Activated T-helper 1 cell treated with Interleukin-2 at 50 U/mL for 16 hours (primary cell): ENCODE measurements around the gene OTUD1.

ENCODE experiments used
- DNase-seq: peaks from one replicate; pipeline ENCODE4 v3.0.0-alpha.2; 2020; ENCODE audit warnings: low read depth

The OTUD1 gene

GRCh38 chr10:23421397-23421796 lies 17.5 kb upstream of the OTUD1 start:
- no peak for DNase-seq

- DNase-seq = no peak
These were observed 16.9 kb upstream of the OTUD1 start for GRCh38 chr10:23422003-23422411.

- no peak for DNase-seq
These were observed 6.7 kb upstream of the OTUD1 start for GRCh38 chr10:23432166-23432565.

- DNase-seq = no peak
These were observed 6.2 kb upstream of the OTUD1 start for GRCh38 chr10:23432639-23433038.

- DNase-seq = no peak
These were observed 5.2 kb upstream of the OTUD1 start for GRCh38 chr10:23433701-23434100.

- no peak for DNase-seq
These were observed 3.5 kb upstream of the OTUD1 start for GRCh38 chr10:23435378-23435777.

- DNase-seq = no peak
These were observed 1.9 kb upstream of the OTUD1 start for GRCh38 chr10:23436983-23437382.

GRCh38 chr10:23437963-23438546 lies 820 bp upstream of the OTUD1 start:
- no peak for DNase-seq

- DNase-seq = peak; percentile 19
These were observed 631 bp downstream of the OTUD1 start for GRCh38 chr10:23439452-23439960.

- DNase-seq = peak; percentile 12
These were observed 1.4 kb downstream of the OTUD1 start for GRCh38 chr10:23439961-23440889.

GRCh38 chr10:23441251-23441650 lies 2.4 kb downstream of the OTUD1 start:
- DNase-seq = no peak

- DNase-seq = no peak
These were observed 4.1 kb downstream of the OTUD1 start for GRCh38 chr10:23442936-23443335.

- DNase-seq = no peak
These were observed 6.7 kb downstream of the OTUD1 start for GRCh38 chr10:23445591-23445990.

- DNase-seq = no peak
These were observed 9.4 kb downstream of the OTUD1 start for GRCh38 chr10:23448323-23448722.

- no peak for DNase-seq
These were observed 10.1 kb downstream of the OTUD1 start for GRCh38 chr10:23448802-23449570.

- no peak for DNase-seq
These were observed 13.3 kb downstream of the OTUD1 start for GRCh38 chr10:23452033-23452655.

GRCh38 chr10:23453465-23453864 lies 14.6 kb downstream of the OTUD1 start:
- no peak for DNase-seq

- no peak for DNase-seq
These were observed 18.9 kb downstream of the OTUD1 start for GRCh38 chr10:23457632-23458417.

GRCh38 chr10:23459308-23459939 lies 20.5 kb downstream of the OTUD1 start:
- no peak for DNase-seq

GRCh38 chr10:23461557-23461956 lies 22.7 kb downstream of the OTUD1 start:
- no peak for DNase-seq

GRCh38 chr10:23467012-23467411 lies 28.1 kb downstream of the OTUD1 start:
- no peak for DNase-seq
